Right kidney (tissue), 9 donors: Measurements from ENCODE around the gene DOCK8.
A peak's percentile ranks its signal among the peaks of the same experiment; 100 is the strongest.
"Not testable (repeated sequence)": the region's sequence is repeated elsewhere in the genome, so short reads cannot be mapped to it uniquely, and the experiment has no call there.

ENCODE experiments used
- DNase-seq: peaks from one replicate; pipeline ENCODE4 v3.0.0-alpha.2; 2016
- long read RNA-seq, 8 donors: transcript quantifications; one replicate each; lab custom pipeline, GENCODE V29; 2026

Gene DOCK8
- long read RNA-seq, donor 1, partial matches to known transcripts, result 7 of 7 reads
- long read RNA-seq, donor 1, other reads (novel, unspliced or antisense), result 0 of 7 reads
- long read RNA-seq, donor 2, partial matches to known transcripts, result 13 of 13 reads
- long read RNA-seq, donor 2, other reads (novel, unspliced or antisense), result 0 of 13 reads
- long read RNA-seq, donor 3, result 0 reads
- long read RNA-seq, donor 4, partial matches to known transcripts, result 7 of 7 reads
- long read RNA-seq, donor 4, other reads (novel, unspliced or antisense), result 0 of 7 reads
- long read RNA-seq, donor 5, result 0 reads
- long read RNA-seq, donor 6, result 0 reads
- long read RNA-seq, donor 7, result 0 reads
- long read RNA-seq, donor 8, partial matches to known transcripts, result 6 of 6 reads
- long read RNA-seq, donor 8, other reads (novel, unspliced or antisense), result 0 of 6 reads

- peak; percentile 85 for DNase-seq
These were observed at the start of gene DOCK8 for GRCh38 chr9:214648-215493. DOCK8 (plus strand) TSS chr9:214865; CDS start chr9:214977, 112 bp downstream.

GRCh38 chr9:169757-170156 is 44.9 kb upstream of the DOCK8 start:
- DNase-seq, result not testable (repeated sequence)

GRCh38 chr9:178140-178825 is 36.4 kb upstream of the DOCK8 start:
- DNase-seq, result not testable (repeated sequence)

GRCh38 chr9:178970-179383 is 35.7 kb upstream of the DOCK8 start, which contains the start of gene ZNG1A:
ZNG1A (minus strand) TSS chr9:179056; CDS start chr9:178969, 87 bp downstream.
- DNase-seq, result not testable (repeated sequence)

DNA sequence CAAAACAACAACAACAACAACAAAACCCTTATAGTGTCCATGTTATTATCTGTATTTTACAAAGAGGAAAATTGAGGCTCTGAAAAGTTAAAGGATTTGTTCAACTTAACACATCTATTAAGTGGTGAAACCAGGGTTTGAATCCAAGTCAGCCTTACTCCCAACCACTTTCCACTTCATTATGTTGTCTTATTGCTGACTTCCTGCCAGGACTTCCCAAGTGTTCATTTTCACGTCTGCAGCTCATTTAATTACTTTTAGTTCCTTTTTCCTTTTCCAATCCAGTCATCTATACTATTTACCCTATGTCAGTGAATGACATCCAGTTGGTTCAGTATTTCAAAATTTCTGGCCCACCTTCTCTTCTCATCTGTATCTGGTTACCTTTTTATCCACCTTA is 15.1 kb upstream of the DOCK8 start:
- DNase-seq, result not testable (repeated sequence)

- no peak for DNase-seq
These were observed 8.2 kb upstream of the DOCK8 start for GRCh38 chr9:206481-206880.

DNA sequence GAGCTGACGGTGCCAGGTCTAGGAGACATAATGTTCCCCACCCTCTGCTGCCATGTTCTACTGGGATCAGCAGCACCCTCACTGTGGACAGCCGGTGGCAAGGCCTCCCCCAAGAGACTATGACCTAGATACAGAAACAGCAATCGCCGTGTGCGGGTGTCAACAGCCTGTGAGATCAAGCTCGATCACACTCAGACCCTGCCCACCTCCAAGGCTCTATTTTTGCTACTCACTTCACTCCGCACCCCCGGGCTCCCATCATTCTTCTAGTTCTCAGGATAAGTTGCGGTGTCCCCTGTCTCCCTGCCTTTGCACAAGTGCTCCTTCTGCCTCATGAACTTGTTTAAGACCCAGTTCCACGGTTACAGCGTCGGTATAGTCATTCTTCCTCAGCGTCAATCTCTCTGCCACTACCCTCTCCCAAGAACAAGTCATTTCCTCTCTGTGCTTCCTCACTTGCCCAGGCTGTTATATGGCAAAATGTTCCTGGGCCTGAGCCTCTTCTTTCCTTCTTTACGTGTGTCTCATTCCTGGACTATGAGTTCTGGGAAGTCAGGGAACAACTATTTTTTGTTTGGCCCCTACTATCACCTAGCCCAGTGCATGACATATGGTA is 5.4 kb upstream of the DOCK8 start:
- no peak for DNase-seq

DNA sequence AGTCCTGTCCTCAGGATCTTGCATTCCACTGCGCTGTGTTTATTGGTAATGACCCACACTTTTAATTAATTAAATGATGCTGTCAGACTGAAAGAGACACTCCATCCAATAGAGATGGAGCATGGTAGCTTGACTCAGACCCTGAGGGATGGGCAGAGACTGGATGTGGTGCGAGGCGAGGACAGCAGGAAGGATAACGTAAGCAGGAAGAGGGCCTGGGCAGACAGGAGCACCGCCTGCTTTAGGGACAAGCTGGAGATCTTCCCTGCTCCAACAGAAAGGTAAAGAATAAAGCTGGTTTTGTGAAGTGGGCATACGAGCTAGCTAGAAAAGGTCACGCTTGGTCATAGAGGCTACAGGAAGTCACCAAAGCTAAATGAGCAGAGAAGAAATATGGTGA is 3.6 kb upstream of the DOCK8 start:
- DNase-seq, result no peak

DNA sequence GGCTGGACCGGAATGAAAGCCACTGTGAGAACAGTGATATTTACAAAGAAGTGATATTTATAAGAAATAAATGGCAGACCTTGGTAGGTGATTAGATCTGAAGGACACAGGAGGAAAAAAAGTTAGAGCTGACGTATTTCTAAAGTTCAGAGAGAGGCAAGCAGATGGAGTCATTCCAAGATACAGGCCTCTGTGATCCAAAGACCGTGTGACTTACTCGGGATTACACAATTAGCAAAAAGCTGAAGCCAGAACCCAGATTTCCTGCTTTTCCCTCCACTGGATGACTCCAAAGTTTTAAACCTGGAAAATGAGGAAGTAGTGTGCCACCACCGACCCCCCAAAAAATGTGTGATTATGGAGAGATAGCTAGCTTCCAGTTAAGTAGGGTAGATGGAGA is 3.1 kb upstream of the DOCK8 start:
- DNase-seq, result no peak

- DNase-seq, result no peak
These were observed 2.4 kb upstream of the DOCK8 start for GRCh38 chr9:212297-212696.

DNA sequence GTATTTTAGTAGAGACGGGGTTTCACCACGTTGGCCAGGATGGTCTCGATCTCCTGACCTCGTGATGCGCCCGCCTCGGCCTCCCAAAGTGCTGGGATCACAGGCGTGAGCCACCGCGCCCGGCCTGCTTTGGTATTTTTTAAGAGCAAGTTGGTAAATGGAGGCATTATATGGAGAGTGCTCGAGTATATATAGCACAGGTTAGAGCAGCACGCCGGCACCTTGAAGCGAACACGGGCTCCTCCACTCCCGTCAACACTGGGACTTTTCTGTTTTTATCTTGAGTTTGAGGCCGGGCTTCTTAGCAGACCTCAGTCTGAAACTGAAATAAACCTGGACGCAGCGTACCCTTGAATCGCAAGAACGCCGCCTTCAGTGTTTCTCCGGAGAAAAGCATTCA is 764 bp upstream of the DOCK8 start:
- DNase-seq, result not testable (repeated sequence)

DNA sequence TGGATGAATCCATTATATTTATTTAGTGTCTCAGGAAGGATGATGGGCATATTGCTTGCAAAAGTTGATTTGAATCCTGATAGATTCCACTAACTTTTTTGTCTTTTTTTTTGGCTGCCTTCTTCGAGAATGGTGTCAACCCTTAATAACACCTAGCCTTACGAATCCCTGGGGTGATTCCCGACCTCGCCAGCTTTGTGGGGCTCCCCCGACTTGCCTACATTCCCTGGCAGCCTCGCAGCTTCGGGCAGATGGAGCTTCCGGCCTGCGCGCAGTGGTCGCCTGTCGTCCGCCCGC is 366 bp upstream of the DOCK8 start:
- no peak for DNase-seq

DNA sequence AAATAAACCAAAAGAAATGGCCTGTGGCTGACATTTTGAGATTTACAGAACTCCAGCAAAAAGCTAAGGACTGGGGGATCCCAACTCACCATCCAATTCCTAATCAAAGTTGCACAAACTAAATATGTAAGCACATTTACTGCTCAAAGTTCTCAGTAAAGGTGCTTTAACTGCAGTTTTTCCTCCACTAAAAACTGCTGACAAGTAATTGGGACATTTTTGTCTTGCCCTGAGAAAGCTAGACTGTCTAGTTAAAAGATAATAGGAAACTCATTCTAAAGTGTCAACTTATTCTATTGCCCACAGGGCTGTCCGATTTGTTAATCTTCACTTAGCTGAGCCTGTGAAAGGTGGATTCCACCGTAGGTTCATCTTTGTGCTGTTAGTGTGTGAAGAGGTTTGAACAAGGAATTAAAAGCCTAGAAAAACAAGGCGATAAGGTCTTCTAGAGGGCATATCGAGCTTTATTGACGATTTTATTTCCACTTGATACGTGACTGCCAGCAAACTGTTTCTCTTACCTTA is 1.0 kb downstream of the DOCK8 start:
- no peak for DNase-seq

- no peak for DNase-seq
These were observed 2.2 kb downstream of the DOCK8 start for GRCh38 chr9:216866-217265.

DNA sequence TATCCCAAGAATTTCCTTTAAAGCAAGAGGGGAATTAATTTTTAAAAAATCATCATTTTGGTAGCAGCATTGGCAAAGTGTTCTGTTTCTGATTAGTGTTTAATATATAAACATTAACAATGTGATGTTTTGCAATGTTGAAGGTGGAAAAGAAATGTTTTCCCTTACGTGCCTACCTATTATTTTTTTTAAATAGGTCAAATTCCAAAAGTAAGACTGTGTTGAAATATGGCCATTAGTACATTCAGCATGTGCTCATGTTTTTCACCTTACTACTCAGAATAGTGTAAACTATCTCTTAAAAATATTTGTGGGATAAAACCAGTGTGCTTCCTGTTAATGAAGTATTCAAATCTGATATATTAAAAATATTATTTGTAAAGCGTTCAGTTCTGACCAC is 3.3 kb downstream of the DOCK8 start:
- DNase-seq, result no peak

- not testable (repeated sequence) for DNase-seq
These were observed 4.4 kb downstream of the DOCK8 start for GRCh38 chr9:219036-219435.

DNA sequence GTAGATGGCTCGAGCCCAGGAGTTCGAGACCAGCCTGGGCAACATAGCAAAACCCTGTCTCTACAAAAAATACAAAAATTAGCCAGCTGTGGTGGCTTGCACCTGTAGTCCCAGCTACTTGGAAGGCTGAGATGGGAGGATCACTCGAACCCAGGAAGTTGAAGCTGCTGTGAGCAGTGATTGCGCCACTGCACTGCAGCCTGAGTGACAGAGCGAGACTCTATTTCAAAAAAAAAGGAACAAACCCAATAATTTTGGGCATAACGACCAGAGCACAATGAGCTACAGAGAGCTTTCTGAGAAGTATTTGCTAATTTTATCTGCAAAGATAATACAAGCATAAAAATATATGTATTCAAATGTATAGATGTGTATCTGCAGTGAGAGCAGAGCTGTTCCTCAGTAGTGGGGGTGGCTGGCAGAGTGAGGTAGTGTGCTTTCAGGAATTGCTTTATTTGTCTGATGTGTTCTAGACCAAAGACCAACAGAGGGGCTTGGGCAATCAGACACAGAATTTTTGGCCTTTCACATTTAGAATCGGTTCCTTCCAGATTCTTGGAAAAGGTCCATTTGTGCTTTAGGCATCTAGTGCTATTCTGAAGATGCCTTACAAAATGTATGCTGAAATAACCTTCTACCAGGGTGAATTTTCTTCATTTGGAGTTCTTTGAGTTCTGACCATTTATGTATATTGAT is 5.2 kb downstream of the DOCK8 start:
- DNase-seq, result no peak

- DNase-seq, result no peak
These were observed 7.5 kb downstream of the DOCK8 start for GRCh38 chr9:221989-222776.

GRCh38 chr9:223152-223551 is 8.5 kb downstream of the DOCK8 start:
- DNase-seq, result no peak

DNA sequence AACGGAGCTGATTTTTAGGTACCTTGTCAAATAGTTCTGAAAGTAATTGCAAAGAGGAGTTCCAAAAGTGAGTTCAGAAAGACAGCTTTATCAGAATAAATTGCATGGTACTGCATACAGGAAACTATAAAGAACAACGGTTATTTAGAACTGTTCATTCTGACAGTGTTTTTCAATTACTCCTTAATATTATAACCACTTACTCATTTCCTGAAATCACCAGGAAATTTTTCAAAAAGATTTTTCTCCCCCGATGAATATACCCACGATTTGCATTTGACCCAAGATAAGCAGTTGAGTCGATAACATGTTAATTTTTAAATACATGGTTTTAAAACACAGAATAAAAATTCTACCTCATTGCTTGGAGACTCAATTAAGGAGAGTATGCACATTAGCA is 9.4 kb downstream of the DOCK8 start:
- DNase-seq, result no peak
